ENCODE data around the gene IGSF21. TPM values are rescaled to one million over a fixed set of nuclear protein-coding genes. Genes with fewer than 3 reads are reported as not detected.

Gene IGSF21
- total RNA-seq, 1 donor from 2014 or later, result 4.4 TPM

- Mint-ChIP-seq H3K36me3 (ENCODE audit: low read depth, unreplicated experiment) (no peaks in the 10 kb centered on the region), H3K4me1 (ENCODE audit: unreplicated experiment) (peaks cover 24% of the 10 kb centered on the region), H3K27ac (ENCODE audit: unreplicated experiment) (no peak overlapping the region), H3K4me3 (ENCODE audit: unreplicated experiment) (no peak overlapping the region), H3K27me3 (ENCODE audit: unreplicated experiment) (peaks cover 16% of the 10 kb centered on the region), H3K9me3 (ENCODE audit: unreplicated experiment) (no peaks in the 10 kb centered on the region)
- no peak for DNase-seq (ENCODE audit: low spot score)
- TF ChIP-seq CTCF (IDR thresholded peaks at IDR 0.05; ENCODE audit: unreplicated experiment), result no peak
Measured at GRCh38 chr1:18110968-18111367, 3.4 kb downstream of the IGSF21 start.

- Mint-ChIP-seq H3K4me1 (ENCODE audit: unreplicated experiment) (peaks cover 22% of the 10 kb centered on the region), H3K27me3 (ENCODE audit: unreplicated experiment) (peaks cover 14% of the 10 kb centered on the region), H3K4me3 (ENCODE audit: unreplicated experiment) (no peak overlapping the region), H3K27ac (ENCODE audit: unreplicated experiment) (no peak overlapping the region), H3K9me3 (ENCODE audit: unreplicated experiment) (no peaks in the 10 kb centered on the region), H3K36me3 (ENCODE audit: low read depth, unreplicated experiment) (no peaks in the 10 kb centered on the region)
- no peak for TF ChIP-seq CTCF (IDR thresholded peaks at IDR 0.05; ENCODE audit: unreplicated experiment)
- DNase-seq (ENCODE audit: low spot score), result no peak
Measured at GRCh38 chr1:18111605-18112297, 4.2 kb downstream of the IGSF21 start.

- DNase-seq (ENCODE audit: low spot score), result no peak
- TF ChIP-seq CTCF (IDR thresholded peaks at IDR 0.05; ENCODE audit: unreplicated experiment), result no peak
- Mint-ChIP-seq H3K4me1 (ENCODE audit: unreplicated experiment) (peaks cover 16% of the 10 kb centered on the region), H3K4me3 (ENCODE audit: unreplicated experiment) (no peak overlapping the region), H3K36me3 (ENCODE audit: low read depth, unreplicated experiment) (no peaks in the 10 kb centered on the region), H3K27me3 (ENCODE audit: unreplicated experiment) (peaks cover 13% of the 10 kb centered on the region), H3K9me3 (ENCODE audit: unreplicated experiment) (no peaks in the 10 kb centered on the region), H3K27ac (ENCODE audit: unreplicated experiment) (no peak overlapping the region)
Measured at GRCh38 chr1:18112611-18113010, 5.0 kb downstream of the IGSF21 start.

DNA sequence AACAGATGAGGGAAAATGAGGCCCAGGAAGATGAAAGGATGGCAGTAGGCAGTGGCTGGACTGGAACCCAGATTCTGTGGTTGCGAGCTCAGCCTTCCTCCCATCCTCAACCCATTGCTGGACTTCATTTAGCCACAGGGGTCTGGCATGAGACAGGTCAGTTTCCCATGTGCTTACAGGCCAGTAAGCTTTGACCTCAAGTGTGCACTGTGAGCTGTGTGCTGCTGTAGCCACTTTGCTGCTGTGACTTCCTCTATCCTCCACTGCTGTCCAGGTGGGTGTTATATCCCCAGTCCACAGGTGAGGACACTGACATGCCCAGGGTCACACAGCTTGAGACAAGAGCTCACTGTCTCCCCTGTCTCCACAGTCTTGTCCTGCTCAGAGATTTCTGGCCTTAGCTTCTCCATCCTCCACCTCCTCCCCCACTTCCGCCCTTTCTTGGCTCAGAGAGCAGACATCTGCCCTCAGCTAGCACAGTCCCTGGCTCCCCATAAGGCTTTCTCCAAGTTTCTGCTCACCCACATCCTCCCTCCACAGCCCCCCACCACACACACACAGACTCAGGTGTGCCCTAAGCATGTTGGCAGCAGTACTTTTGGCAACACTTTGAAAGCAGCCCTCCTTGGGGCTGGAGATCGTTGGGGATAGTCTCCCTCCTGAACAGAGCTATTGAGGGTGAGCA lies 7.3 kb downstream of the IGSF21 start:
- peaks cover 8% of the 10 kb centered on the region for H3K27me3 Mint-ChIP-seq (ENCODE audit: unreplicated experiment)
- H3K4me1 Mint-ChIP-seq (ENCODE audit: unreplicated experiment), result peaks cover 15% of the 10 kb centered on the region
- H3K36me3 Mint-ChIP-seq (ENCODE audit: low read depth, unreplicated experiment), result no peaks in the 10 kb centered on the region
- no peaks in the 10 kb centered on the region for H3K9me3 Mint-ChIP-seq (ENCODE audit: unreplicated experiment)
- H3K27ac Mint-ChIP-seq (ENCODE audit: unreplicated experiment), result no peak overlapping the region
- no peak for TF ChIP-seq CTCF (IDR thresholded peaks at IDR 0.05; ENCODE audit: unreplicated experiment)
- no peak for DNase-seq (ENCODE audit: low spot score)
- H3K4me3 Mint-ChIP-seq (ENCODE audit: unreplicated experiment), result no peak overlapping the region

DNA sequence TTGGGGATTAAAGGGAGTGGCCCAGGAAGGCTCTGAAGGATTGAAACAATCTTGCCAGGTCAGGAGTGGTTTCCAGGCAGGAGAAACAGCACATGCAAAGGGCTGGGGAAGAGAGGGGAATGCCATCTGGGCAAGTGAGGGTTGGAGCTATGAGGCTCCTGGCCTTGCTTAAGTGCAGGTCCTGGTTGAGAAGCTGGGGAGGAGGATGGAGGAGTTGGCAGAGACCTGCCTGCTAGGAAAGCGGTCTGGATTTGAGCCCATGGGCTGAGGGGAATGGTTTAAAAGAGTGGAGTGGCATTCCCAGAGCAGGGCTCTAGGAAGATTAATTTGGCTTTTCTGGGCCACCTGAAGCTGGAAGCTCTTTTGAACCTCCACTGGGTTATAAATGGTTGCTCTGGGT lies 9.2 kb downstream of the IGSF21 start:
- TF ChIP-seq CTCF (IDR thresholded peaks at IDR 0.05; ENCODE audit: unreplicated experiment), result no peak
- Mint-ChIP-seq H3K4me1 (ENCODE audit: unreplicated experiment) (peaks cover 10% of the 10 kb centered on the region), H3K4me3 (ENCODE audit: unreplicated experiment) (no peak overlapping the region), H3K9me3 (ENCODE audit: unreplicated experiment) (no peaks in the 10 kb centered on the region), H3K27me3 (ENCODE audit: unreplicated experiment) (peaks cover 8% of the 10 kb centered on the region), H3K27ac (ENCODE audit: unreplicated experiment) (no peak overlapping the region), H3K36me3 (ENCODE audit: low read depth, unreplicated experiment) (no peaks in the 10 kb centered on the region)
- DNase-seq (ENCODE audit: low spot score), result no peak
